Measurements from ENCODE around the gene MYO5A.

Gene MYO5A

GRCh38 chr15:52529341-52529924 is 753 bp upstream of the MYO5A start:
- no peak for TF ChIP-seq SNAI2 (CRISPR knock-in tag; IDR thresholded peaks at IDR 0.05)
- no peak for TF ChIP-seq RARB (CRISPR knock-in tag; IDR thresholded peaks at IDR 0.05)
- no peak for TF ChIP-seq ZFP3 (CRISPR knock-in tag; IDR thresholded peaks at IDR 0.05)
- TF ChIP-seq POU6F1 (CRISPR knock-in tag; IDR thresholded peaks at IDR 0.05; ENCODE audit: borderline replicate concordance, low read depth) = no peak
- no peak for TF ChIP-seq BACH2 (CRISPR knock-in tag; IDR thresholded peaks at IDR 0.05; ENCODE audit: borderline replicate concordance)
- TF ChIP-seq ZNF565 (CRISPR knock-in tag; conservative IDR thresholded peaks at IDR 0.05; ENCODE audit: low read depth) = no peak
- TF ChIP-seq ZFP30 (CRISPR knock-in tag; IDR thresholded peaks at IDR 0.05) = no peak
- TF ChIP-seq TCF4 (CRISPR knock-in tag; IDR thresholded peaks at IDR 0.05; ENCODE audit: borderline replicate concordance) = no peak
- no peak for TF ChIP-seq ZNF70 (CRISPR knock-in tag; IDR thresholded peaks at IDR 0.05)
- TF ChIP-seq ISL1 (CRISPR knock-in tag; IDR thresholded peaks at IDR 0.05) = no peak
- no peak for TF ChIP-seq ZNF8 (CRISPR knock-in tag; IDR thresholded peaks at IDR 0.05)
- no peak for TF ChIP-seq ARNTL (CRISPR knock-in tag; IDR thresholded peaks at IDR 0.05; ENCODE audit: borderline replicate concordance, low read depth)
- TF ChIP-seq, protein P1, sequence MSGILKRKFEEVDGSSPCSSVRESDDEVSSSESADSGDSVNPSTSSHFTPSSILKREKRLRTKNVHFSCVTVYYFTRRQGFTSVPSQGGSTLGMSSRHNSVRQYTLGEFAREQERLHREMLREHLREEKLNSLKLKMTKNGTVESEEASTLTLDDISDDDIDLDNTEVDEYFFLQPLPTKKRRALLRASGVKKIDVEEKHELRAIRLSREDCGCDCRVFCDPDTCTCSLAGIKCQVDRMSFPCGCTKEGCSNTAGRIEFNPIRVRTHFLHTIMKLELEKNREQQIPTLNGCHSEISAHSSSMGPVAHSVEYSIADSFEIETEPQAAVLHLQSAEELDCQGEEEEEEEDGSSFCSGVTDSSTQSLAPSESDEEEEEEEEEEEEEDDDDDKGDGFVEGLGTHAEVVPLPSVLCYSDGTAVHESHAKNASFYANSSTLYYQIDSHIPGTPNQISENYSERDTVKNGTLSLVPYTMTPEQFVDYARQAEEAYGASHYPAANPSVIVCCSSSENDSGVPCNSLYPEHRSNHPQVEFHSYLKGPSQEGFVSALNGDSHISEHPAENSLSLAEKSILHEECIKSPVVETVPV (CRISPR knock-in tag; IDR thresholded peaks at IDR 0.05) = no peak
- no peak for TF ChIP-seq PPARA (CRISPR knock-in tag; IDR thresholded peaks at IDR 0.05; ENCODE audit: borderline replicate concordance)
- TF ChIP-seq CSDC2 (CRISPR knock-in tag; IDR thresholded peaks at IDR 0.05) = no peak
- no peak for TF ChIP-seq GLIS3 (CRISPR knock-in tag; IDR thresholded peaks at IDR 0.05)
- no peak for TF ChIP-seq TOX (CRISPR knock-in tag; IDR thresholded peaks at IDR 0.05; ENCODE audit: borderline replicate concordance)
- no peak for TF ChIP-seq ZC3H10 (CRISPR knock-in tag; IDR thresholded peaks at IDR 0.05)
- no peak for TF ChIP-seq PATZ1 (CRISPR knock-in tag; IDR thresholded peaks at IDR 0.05; ENCODE audit: borderline replicate concordance)
- peak; percentile 66 for ATAC-seq

DNA sequence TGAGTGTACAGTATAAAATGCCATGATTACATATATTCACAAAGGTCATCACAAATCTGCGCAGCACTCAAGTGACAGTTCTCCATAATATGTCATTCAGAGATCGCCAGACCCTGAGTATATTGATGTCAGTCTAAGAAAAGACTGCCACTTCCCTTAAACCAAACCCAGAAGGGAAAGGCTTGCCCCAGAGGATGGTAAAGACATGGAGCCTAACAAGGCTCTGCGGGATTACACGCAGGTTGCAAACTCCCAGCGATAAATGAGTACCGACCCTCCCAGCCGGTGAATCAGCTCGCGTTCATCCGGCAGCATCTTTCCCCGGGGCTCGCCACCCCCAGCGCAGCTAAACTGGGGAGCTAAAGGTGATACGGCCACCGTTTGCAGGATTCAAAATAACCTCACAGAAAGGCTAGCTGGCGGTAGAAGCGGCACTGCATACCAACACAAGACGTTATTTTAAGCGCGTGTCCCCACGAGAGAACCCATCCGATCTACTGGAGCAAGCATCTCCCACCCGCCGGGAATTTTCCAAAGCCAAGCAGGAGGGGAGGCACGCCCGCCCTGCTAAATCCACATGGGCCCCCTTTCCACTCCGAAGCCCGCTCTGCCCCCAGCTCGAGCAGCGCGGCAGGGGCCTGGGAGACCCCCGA is 643 bp downstream of the MYO5A start:
- ATAC-seq = peak; percentile 56
- no peak for TF ChIP-seq ESRRG (CRISPR knock-in tag; IDR thresholded peaks at IDR 0.05)
- no peak for TF ChIP-seq TCF4 (CRISPR knock-in tag; IDR thresholded peaks at IDR 0.05; ENCODE audit: borderline replicate concordance)
- no peak for TF ChIP-seq RARB (CRISPR knock-in tag; IDR thresholded peaks at IDR 0.05)
- TF ChIP-seq OSR1 (CRISPR knock-in tag; IDR thresholded peaks at IDR 0.05) = no peak
- no peak for TF ChIP-seq ZC3H10 (CRISPR knock-in tag; IDR thresholded peaks at IDR 0.05)
- no peak for TF ChIP-seq ZNF565 (CRISPR knock-in tag; conservative IDR thresholded peaks at IDR 0.05; ENCODE audit: low read depth)
- TF ChIP-seq, protein P1 (CRISPR knock-in tag; IDR thresholded peaks at IDR 0.05) = no peak
- no peak for TF ChIP-seq CSDC2 (CRISPR knock-in tag; IDR thresholded peaks at IDR 0.05)
- no peak for TF ChIP-seq TOX (CRISPR knock-in tag; IDR thresholded peaks at IDR 0.05; ENCODE audit: borderline replicate concordance)
- no peak for TF ChIP-seq ZFP30 (CRISPR knock-in tag; IDR thresholded peaks at IDR 0.05)
- no peak for TF ChIP-seq ISL1 (CRISPR knock-in tag; IDR thresholded peaks at IDR 0.05)

DNA sequence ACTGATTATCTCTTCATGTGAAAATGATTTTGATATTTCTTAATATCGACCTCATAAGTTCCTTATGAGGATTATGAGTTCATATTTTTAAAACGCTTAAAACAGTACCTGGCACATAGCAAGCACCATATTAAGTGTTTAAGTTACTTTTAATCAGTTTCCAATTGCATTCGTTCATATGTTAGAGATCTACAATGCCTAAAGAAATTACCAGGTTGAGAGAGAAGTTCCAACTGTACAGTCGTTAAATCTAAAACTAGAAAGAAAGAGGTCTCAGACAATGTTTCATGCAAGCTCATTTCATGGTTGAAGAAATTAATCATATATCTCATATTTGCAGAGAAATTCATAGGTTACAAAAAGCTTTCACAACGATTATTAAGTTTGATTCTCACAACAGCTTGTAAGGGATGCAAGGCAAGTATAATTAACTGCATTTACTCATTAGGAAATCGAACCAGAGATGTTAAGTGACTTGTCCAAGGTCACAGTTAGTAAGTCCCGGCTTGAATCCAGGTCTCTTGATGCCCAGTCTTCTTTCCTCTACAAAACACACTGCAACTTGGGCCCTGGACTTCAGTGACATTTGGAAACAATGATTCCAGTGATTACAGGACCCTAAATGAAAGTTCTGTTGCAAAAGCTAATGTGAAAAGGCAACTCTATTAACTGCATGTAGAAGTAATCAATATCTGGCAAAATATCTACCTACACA is 1.3 kb downstream of the MYO5A start:
- no peak for ATAC-seq
- no peak for TF ChIP-seq ISL1 (CRISPR knock-in tag; IDR thresholded peaks at IDR 0.05)
- TF ChIP-seq ZC3H10 (CRISPR knock-in tag; IDR thresholded peaks at IDR 0.05) = no peak
- TF ChIP-seq TSHZ2 (CRISPR knock-in tag; IDR thresholded peaks at IDR 0.05) = no peak
- no peak for TF ChIP-seq TOX (CRISPR knock-in tag; IDR thresholded peaks at IDR 0.05; ENCODE audit: borderline replicate concordance)
- TF ChIP-seq ZNF565 (CRISPR knock-in tag; conservative IDR thresholded peaks at IDR 0.05; ENCODE audit: low read depth) = no peak
- no peak for TF ChIP-seq GLIS3 (CRISPR knock-in tag; IDR thresholded peaks at IDR 0.05)
- no peak for TF ChIP-seq ZNF70 (CRISPR knock-in tag; IDR thresholded peaks at IDR 0.05)
- TF ChIP-seq CSDC2 (CRISPR knock-in tag; IDR thresholded peaks at IDR 0.05) = no peak
- no peak for TF ChIP-seq BACH2 (CRISPR knock-in tag; IDR thresholded peaks at IDR 0.05; ENCODE audit: borderline replicate concordance)
- TF ChIP-seq OSR1 (CRISPR knock-in tag; IDR thresholded peaks at IDR 0.05) = no peak
- TF ChIP-seq, protein P1 (CRISPR knock-in tag; IDR thresholded peaks at IDR 0.05) = no peak
- no peak for TF ChIP-seq PPARA (CRISPR knock-in tag; IDR thresholded peaks at IDR 0.05; ENCODE audit: borderline replicate concordance)
